Ramos (cell line): Measurements from ENCODE around the gene ARHGAP23.

Experiments used
- in situ Hi-C: fragments of 300-500 bp; cut with MboI; formaldehyde crosslinking; loops from one replicate; pipeline ENCODE4 v1.14.3; 2022; ENCODE audit warnings: low sequenced_read_pairs; ENCODE audit not compliant: unreplicated experiment

ARHGAP23 gene

DNA sequence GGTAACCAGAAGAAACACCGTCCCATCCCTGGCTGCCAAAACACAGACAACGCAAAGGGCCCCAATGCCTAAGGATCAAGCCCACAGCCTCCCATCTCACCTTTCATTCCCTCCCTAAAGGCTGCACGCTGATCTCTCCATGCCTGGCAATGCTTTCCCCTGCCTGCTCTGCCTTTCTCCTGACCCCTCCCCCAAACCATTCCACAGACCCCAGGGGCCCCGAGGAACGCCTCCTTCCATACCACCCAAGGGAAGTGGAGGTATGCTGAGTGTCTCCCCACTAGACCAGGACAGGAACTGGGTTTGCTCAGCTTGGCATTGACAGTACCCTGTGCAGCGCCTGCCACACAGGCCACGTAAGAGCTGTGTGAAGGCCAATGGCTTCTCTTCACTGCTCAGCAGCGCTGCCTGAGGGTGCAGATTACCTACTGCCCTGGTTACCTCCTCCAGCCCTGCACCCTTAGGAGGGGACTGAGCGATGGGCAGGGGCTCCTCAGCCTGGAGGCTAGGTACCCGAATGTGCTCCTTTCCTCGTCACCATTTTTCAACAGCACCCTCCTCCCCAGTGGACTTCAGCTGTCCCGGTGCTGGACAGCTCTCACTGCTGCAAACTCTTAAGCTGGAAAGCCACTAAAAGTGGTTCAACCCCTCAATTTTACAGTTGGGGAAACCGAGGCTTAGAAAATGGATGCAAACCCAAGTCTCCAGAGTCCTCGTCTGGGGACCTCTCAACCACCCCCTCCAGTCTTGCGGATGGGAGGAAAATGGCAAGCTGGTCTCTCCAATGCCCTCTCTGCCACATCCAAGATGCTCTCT is 132.4 kb downstream of the ARHGAP23 start:
- in situ Hi-C loops = loop anchor here (25.0 kb wide), 1 partner anchor 102 kb away; the partner anchor contains the start of gene EPOP

DNA sequence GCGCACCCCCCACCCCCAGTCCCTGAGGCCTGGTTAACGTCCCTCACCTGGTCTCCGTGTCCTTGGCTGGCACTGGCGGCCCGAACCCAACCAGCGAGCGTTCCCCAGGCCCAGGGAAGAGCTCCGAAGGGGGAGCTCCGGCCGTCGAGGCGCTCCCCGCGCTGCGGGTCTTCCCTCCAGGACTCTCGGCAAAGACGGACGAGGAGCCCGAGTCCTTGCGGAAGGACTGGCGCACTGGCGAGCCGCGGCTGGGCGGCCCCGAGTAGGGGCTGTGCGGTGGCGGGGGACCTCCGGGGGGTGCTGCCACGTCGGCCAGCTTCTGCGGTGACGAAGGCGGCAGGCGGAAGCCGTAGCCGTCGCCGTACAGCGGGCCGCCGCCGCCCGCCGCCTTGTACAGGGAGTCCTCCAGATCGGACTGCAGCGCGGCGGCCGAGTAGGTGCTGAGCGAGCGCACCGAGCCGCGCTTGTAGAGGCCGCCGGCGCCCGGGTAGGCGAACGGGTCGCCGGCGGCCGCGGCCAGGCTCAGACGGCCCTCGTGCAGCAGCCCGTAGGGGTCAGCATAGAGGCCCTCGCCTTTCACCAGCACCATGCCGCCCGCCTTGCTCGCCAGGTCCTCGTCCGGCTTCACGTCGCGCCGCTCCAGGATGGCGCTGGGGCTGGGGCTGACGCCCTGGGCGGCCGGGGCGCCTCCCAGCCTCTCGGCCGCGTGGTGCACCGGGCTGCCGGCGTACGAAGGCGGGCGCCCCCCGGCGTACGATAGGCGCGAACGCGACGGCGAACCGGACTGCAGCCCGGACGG is 133.4 kb downstream of the ARHGAP23 start:
- in situ Hi-C loops = loop anchor here (25.0 kb wide), 1 partner anchor 101 kb away; the partner anchor contains the start of gene EPOP
